Dedifferentiated amniotic fluid mesenchymal stem cell (primary cell): ENCODE data around the gene PHACTR1.

Source experiments
- DNase-seq: peaks from one replicate; pipeline ENCODE4 v3.0.0-alpha.2; 2016; ENCODE audit errors: extremely low spot score

Gene PHACTR1

DNA sequence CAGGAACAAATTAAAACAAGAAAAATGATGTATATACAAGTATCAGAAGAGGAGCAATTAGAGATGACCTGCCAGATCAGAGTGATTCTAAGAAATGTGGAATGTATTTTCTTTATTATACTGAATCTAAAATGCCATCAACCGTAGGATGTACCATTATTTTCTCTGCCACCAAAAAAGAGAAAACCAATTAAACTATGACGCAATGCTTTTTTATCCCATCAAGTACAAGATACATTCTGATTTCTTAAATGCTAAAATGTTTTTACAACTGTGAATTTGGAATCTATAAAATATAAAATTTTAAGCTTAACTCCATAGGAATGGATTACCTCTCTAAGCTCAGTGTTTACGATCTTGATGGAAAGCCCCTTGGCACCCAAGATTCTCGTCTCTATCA is 85.9 kb downstream of the PHACTR1 start:
- DNase-seq = no peak

DNA sequence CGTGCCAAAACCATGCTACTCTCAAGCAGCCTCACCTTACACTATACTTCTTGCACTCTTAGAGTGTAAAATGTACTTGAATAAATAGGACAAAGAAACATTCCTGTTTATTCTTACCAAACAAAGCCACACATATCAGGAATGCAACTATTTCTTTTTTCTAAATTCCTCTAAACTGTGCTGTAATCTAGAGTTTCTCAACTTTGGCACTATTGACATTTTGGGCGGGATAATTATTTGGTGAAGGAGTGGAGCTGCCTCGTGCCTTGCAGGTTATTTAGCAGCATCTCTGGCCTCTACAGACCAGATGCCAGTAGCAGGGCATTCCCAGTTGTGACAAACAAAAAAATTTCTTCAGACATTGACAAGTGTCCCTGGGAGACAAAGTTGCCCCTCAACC is 86.9 kb downstream of the PHACTR1 start:
- DNase-seq = no peak

DNA sequence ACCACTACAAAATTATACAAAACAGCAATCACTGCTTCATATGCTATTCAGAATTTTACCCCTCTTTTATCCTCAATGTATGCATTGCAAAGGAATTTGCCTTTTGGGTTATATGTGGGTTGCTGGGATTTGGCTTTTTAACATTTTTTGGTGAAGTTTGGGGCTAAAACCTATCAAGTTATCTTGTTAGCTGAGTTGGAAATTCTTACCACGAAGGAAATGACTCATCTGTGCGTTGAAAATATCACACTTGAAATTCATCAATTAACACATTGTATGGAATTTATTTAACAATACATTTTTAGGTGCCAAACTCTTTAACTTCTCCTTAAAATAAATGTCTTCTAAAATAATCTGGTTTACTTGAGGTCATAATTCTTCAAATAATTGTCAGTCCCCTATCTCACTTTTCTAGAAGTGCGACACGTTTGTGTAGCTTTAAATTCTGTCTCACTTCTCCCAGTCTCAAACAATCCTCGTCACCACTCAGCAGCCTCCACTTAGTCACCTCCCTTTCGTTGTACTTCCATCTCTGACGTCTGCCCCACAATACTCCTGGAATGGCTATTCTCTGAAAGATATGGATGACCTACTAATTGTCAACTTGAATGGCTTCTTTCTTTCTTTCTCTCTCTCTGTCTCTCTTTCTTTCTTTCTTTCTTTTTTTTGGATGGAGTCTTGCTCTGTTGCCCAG is 88.5 kb downstream of the PHACTR1 start:
- DNase-seq = no peak

DNA sequence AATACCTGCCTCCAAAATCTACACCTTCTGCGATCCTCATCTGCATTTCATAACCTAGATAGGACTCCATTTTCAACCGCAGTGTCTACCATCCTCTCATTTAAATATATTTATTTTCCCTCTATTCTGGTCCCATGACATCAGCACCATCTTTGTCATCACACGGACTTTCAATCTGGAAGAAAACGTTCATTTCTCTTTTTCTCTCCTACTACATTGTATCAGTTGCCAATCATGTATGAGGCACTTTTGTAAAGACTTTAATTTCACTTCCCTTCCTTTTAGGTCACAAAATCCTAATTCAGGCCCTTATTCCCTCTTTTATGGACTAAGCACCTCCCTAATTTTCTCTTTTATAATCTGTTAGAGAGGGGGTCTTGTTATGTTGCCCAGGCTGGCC is 89.6 kb downstream of the PHACTR1 start:
- DNase-seq = no peak

DNA sequence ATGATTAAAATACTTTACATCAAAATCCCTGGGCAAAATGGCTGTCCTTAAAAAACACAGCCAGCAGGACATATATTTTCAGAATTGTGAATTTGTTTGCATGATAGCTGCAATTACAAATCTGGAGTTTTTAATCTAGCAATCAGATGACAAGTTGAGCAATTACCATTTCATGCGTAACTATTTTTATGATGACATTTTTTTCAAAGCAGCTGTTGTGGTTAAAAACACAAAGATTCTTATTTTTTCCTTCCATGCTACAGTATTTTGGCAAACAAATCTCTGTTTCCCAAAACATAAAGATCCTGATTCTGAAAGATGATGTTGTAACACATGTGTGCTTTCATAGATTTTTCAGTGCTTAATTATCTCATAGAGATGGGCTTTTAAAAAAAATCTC is 90.2 kb downstream of the PHACTR1 start:
- DNase-seq = no peak

DNA sequence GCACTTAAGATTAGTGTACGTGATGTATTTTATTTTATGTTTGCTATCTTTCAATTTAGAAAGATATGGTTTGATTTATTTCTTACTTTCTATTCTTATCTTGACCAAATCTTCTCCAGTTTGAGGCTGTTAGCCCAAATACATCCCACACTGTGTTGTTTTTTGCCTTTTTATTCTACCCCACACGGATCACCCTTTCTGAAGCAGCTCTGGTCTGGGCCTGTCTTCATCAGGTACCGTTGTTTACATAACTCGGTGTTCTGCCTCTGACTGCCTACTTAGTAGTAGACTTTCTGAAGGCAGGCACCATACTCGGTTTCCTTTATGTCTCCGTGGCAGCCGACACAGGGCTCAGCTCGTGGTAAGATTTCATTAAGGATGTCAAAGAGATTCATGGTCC is 95.0 kb downstream of the PHACTR1 start:
- no peak for DNase-seq

DNA sequence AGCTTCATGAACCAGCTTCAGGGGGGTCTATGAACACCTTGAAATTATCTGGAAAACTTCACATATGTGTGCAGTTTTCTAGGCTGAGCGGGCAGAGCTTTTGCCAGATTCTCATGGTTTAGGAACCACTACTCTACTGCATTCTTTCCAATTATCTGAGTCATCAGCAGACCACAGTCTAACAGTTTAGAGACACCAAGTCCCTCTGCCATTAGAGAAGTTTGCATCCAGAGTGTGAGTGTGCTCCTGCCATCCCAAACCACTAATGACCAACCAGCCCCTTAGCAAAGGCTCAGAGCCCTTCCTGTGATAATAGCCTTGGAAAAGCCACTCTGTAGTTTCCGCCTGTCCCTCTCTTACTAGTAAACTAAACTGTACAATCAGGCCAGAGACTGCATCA is 96.8 kb downstream of the PHACTR1 start:
- DNase-seq = no peak

DNA sequence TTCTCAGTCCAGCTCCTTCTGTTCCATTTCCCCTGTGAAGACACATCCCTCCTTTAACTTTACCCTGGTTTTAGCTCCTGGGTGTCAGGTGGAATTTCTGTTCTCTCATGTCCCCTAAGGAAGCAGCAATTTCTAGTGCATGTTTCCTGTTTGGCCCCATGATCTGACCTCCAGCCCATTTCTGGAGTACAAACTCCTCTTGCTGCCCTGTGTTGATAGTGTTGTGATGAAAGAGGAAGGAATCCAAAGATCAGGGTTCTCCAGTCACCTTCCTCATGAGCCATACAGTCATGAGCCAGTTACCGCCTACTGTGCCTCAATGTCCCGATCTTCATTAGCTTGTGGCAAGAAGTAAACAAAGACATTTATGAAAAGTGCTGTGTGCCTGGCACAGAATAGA is 97.4 kb downstream of the PHACTR1 start:
- no peak for DNase-seq

DNA sequence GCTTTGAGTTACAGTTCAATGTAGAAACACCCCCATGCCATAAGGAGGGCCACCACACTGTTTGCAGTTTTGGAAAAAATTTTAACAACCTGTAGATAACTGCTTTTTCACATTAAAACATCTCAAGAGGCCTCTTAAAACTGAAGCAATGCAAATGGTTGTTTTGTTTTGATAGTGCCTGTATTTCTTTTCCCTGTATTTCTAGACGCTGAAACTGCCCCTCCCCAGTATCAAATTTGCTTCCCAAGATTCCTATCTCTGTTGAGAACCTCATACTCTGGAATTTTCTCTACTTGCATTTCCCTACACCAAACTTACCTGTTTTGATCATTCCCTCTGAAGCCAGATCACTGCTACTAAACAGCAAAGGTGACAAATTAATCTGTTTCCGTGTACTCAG is 98.5 kb downstream of the PHACTR1 start:
- DNase-seq = no peak

DNA sequence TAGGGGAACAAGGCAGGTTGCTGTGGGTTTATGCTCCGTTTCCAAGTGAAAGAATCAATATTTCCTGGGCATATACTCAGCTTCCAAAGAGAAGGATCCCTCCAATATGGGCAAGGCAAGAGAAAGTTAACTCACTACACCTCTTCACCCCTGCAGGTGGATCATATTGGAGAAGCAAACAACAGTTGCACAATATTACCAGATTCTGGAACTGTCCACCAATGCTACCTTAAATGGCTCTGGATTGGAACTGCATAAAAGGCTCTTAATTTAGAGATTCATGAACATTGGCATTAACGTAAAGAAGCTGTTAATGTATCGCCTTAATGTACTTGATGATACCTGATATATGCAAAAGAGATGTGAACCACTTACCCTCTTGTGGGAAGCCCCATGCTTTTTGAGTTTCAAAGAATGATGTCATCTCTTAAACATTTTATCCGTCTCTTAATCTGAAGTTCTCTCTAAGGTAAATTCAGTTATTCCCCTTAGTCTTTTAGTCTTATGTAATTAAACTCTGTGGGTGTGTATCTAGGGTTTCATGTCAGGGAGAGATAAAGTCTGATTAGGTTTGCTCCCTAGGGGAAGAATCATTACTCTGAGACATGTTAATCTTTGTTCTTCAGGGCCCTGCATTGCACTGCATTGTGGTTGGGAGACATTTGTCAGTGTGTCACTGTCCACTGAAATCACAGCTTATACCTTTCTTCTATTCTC is 99.5 kb downstream of the PHACTR1 start:
- DNase-seq = no peak

DNA sequence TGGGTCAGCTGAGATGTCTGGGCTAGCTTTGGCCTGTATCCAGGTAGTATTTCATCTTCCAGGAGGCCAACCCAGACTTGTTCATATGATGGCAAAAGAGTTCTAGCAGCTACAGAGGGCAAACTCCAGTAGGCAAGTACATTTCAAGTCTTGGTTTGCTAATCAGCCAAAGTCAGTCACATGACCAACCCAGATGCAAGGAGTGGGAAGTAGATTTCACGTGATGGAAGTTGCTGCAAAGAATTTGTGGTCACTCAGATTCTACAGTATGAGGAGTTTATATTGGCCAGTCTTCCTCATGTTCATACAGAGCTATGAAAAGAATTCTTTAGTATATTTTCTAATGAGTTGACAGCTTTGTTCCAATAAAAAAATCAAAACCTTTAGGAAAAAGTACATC is 101.8 kb downstream of the PHACTR1 start:
- DNase-seq = no peak

DNA sequence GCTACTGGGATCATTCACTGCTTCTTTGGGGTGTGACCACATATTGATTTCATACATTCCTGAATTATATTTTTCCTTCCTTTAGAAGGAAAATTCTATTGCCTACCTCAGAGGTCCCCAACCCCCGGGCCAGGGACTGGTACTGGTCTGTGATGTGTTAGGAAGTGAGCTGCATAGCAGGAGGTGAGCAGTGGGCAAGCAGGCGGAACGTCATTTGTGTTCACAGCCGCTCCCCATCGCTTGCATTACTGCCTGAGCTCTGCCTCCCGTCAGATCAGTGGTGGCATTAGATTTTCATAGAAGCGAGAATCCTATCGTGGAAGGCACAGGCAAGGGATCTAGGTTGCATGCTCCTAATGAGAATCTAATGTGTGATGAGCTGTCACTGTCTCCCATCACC is 107.3 kb downstream of the PHACTR1 start:
- no peak for DNase-seq

DNA sequence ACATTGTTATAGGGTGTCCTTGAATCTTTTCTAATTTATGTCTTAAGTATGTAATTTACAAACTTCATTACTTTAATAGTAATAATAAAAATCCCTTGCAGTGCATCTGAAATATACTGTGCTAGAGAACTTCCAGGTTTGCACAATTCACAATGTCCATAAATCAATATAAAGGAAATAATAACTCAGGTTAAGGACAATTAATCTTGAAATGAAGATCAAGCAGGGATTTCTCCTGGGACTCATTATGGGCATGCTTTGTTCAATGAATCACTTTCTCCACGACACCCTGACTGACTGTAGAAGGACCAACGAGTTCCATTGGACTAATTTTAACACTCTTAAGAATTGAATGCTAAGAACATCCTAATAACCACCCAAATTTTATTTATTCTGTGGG is 110.0 kb downstream of the PHACTR1 start:
- DNase-seq = no peak

DNA sequence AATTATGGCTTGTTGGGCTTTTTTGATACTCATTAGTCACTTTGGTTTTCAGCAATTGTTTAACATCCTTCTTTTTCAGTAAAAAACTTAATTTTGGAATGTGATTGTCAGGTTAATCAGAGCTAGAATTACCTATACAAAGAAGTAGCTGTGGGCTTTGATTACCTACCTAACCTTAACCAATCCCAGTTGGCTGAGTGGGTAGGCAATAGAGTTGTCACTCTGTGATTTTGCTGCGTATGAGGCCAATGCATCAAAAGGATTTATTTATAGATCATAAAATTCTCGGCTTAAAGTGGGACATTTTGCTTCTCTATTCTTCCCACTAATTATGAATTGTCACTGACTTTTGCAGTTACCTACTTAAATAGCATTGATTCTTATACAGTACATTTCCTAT is 111.4 kb downstream of the PHACTR1 start:
- no peak for DNase-seq

DNA sequence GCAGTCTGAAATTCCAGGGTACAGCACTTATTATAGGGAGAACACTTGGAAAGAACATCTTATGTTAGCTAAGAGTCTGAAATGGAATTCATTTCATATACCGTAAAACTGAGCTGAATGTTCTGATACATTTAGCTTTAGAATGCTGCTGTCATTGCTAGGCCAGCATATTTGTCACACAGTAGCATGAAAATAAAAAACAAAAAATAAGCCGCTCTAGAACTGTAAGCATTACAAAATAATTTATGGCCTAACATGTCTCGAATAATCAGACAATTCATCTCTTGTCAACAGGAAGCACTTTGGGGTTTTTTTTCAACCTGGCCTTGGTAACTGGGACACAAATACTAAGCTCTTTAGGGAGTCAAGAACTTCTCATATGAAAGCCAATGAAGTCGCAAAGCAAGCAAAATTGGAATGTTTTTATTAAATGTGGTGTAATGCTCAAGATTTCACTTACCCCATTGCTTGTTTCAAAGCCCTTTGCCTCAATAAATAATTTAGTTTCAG is 115.7 kb downstream of the PHACTR1 start:
- DNase-seq = no peak

DNA sequence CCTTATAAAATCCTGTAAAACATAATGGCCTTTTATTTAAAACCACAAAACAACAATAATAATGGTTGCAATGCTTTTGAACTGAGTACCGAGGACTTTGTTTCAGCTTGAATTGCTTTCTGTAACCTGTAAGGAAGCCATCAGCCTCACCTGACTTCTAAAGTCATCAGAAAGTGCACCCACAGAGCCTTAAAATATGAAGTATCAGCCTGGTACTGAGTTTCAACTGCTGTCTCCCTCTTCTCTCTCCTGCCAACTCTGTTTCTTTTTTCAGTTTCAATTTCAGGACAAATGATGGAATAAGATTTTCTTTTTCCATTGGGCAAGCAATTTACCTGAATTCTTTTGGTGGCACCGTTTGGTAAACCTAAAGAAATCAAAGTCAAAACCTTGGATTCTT is 119.4 kb downstream of the PHACTR1 start:
- DNase-seq = no peak

DNA sequence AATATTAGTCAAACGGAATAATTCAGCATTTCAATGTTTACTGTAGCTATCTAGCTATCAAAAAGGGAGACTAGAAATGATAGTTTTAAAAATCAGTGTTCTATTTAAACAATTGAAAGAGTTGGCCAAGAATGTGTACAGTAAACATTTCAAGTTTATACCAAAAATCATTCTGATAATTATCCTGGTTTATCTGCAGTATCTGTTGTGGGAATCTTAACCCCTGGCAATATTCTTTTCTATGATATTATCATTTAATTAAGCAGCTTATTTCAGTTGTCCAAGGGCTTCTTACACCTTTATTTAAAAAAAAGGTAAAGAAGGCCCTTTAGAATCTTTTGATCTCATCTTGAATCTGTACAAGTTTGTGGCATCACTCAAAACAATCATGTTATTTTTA is 125.1 kb downstream of the PHACTR1 start:
- DNase-seq = no peak

DNA sequence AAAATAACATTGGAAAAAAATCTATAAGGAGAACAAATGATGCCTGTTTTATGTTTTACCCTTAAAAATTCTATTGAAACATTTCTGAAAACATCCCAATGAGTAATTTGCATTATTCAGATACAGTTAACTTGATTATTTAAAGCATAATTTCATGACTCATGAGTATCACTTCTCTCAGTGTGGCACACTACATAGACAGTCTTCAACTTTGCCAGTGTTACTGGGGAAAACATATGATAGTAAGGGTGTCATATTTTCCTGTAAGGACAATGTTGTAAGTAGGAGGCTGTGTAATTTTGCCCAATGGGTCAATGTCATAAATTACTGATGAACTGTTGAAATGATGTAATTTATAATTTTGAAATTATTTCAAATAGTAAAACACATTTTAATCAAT is 125.5 kb downstream of the PHACTR1 start:
- no peak for DNase-seq

DNA sequence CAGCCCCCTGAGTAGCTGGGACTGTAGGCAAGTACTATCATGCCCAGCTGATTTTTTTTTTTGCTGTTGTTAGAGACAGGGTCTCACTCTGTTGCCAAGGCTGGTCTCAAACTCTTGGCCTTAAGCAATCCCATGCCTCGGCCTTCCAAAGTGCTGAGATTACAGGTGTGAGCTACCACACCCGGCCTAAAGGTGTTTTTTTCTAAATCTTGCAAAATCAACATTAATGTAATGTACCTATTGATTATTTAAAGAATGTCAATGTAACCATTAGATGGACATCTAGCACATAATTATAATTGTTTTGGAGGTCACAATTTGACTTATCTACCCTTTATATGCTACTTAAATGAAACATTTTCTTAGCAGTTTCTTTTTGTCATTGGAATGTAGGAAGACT is 126.1 kb downstream of the PHACTR1 start:
- DNase-seq = no peak

DNA sequence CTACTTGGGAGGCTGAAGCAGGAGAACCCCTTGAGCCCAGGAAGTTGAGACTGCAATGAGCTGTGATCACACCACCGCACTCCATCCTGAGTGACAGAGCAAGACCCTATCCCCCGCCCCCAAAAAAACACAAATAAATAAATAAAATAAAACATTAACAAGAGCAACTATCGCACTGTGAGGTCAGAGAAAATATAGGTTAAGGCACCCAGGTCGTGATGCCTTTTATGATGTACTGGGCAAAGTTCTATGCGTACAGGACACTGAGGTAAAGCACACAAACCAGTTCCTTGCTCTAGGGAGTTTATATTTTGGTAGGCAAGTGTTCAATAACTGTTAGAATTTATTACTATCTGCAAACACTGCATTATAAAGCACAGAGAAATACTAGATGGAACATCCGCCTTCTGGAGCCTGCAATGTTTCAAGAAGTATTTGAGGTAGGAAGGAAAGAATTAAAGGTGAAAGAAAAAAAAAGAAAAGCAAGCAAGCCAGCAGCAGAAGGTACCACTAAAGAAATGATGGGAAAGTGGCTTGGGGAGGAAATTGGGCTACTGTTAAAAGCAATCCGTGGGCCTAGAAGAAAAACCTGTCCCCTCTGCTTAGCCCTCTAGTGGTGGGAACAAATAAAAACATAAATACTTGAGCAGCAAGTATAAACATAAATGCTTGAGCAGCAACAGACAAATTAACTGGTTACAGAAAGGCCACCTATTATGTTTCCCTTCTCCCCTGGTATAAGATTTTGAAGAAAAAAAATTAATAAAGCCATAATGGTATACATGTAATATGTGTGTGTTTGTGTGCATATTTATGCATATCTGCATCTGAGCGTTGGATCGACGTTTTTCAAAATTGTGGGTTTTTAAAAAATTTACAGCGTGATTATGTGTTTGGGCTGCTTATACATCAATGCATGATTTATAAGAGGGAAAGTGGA is 128.0 kb downstream of the PHACTR1 start:
- no peak for DNase-seq

DNA sequence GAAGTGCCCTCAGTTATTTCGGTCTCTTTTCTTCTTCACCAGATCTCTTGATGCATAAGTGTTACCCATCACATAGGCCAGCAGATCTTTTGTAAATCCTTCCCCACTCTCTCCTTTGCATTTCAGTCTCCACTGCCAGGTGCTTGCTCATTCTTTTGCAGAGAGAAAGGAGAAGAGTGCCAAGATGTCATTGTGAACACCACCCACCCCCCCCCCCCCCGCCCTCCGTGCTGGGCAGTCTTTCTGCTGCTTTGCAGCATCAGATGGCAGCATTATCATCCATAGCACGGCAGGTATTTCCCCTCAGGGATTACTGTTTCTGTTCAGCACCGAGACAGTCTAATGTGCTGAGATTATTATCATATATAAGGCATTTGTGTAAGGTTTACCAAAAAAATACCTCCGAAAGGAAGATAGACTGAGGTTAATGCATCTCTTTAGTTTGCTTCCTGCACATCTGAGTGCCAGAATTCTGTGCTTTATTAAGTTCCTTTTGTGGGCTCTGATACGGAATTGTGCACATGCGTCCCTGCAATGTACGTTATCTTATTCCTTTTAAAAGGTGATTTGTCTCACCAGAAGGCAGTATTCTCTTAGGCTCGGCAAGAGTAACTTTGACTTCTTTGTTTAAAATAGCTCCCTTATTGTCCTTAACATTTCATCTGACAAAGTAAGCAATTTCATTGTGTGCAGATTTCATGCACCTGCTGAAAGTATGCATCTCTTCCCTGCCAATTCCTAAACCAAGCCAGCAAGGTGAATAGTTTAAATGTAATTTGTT is 128.8 kb downstream of the PHACTR1 start:
- DNase-seq = no peak
